Lung (tissue), 12 donors: ENCODE measurements around the gene MVB12B. TPM values are rescaled to one million over a fixed set of nuclear protein-coding genes. Genes with fewer than 3 reads are reported as not detected.

ENCODE experiments used
- ATAC-seq: fragments of 200-7000 bp; cut with Tn5 transposase; one replicate; pipeline ENCODE4 v1.9.1; 2020; ENCODE audit warnings: moderate number of reproducible peaks; ENCODE audit not compliant: insufficient read depth, low FRiP score
- DNase-seq, 3 donors: peaks; one replicate each; pipeline ENCODE4 v3.0.0-alpha.2; 2013 to 2017
- H3K27ac ChIP-seq, 2 donors: one replicate each; pipeline ENCODE4 v1.5.1; 2013; ENCODE audit warnings: mild to moderate bottlenecking in 2 of 2, moderate library complexity in 2 of 2, control low read depth in 1 of 2, inconsistent platforms in 1 of 2, low read depth in 1 of 2, low read length in 1 of 2
- H3K27me3 ChIP-seq, 3 donors: one replicate each; pipeline ENCODE4 v1.5.1; 2013; ENCODE audit warnings: low read length in 2 of 3; ENCODE audit not compliant: control insufficient read depth in 3 of 3, insufficient read depth in 3 of 3
- H3K36me3 ChIP-seq, 4 donors: one replicate each; pipeline ENCODE4 v1.5.1; 2013; ENCODE audit warnings: low read length in 4 of 4, mild to moderate bottlenecking in 1 of 4, moderate library complexity in 1 of 4; ENCODE audit not compliant: control insufficient read depth in 4 of 4, insufficient read depth in 4 of 4
- H3K4me1 ChIP-seq, 5 donors: one replicate each; pipeline ENCODE4 v1.5.1; 2013; ENCODE audit warnings: low read length in 5 of 5, mild to moderate bottlenecking in 2 of 5, moderate library complexity in 1 of 5; ENCODE audit not compliant: control insufficient read depth in 5 of 5, insufficient read depth in 5 of 5
- H3K4me3 ChIP-seq: one replicate; pipeline ENCODE4 v1.5.1; 2013; ENCODE audit warnings: mild to moderate bottlenecking, control low read depth, moderate library complexity
- H3K9ac ChIP-seq, 2 donors: one replicate each; pipeline ENCODE4 v1.5.1; 2013; ENCODE audit warnings: low read length in 2 of 2, control low read depth in 1 of 2; ENCODE audit not compliant: insufficient read depth in 1 of 2
- H3K9me3 ChIP-seq, 4 donors: one replicate each; pipeline ENCODE4 v1.5.1; 2013; ENCODE audit warnings: low read length in 3 of 4, mild to moderate bottlenecking in 1 of 4, moderate library complexity in 1 of 4; ENCODE audit not compliant: control insufficient read depth in 4 of 4, insufficient read depth in 3 of 4
- WGBS, 2 donors: extraction: QIAGEN DNeasy Blood & Tissue Kit; methylation state at CpG; one replicate each; pipeline ENCODE4 v1.1.7; 2013; 5-methylcytosine and 5-hydroxymethylcytosine counted together
- polyA plus RNA-seq, 2 donors: library from polyadenylated mRNA; stranded (reverse); fragments of 200-250 nt; gene quantifications; one replicate each; pipeline ENCODE4 v1.2.1, GENCODE V29; 2013
- total RNA-seq, 2 donors: library from RNA; depleted of rRNA in 1 of 2; stranded (reverse); fragments of >200 nt in 1 of 2; gene quantifications; one replicate each; pipeline ENCODE4 v1.2.1, GENCODE V29; 2014 to 2021
- TF ChIP-seq, protein P1 (sequence below): IDR thresholded peaks from 2 replicates; pipeline ENCODE4 v1.5.1; 2012; ENCODE audit warnings: mild to moderate bottlenecking; ENCODE audit errors: control extremely low read depth, extremely low read depth
- donor health status: control.
- donor health status: control.
- donor health status: Bipolar disorder and iron deficiency.
- donor health status: healthy.
- donor health status: DM: yes; HTN: yes; CAD: no.

Gene MVB12B
- total and polyA plus RNA-seq, 4 donors: 9.5 to 33.6 (median 16.5) TPM

DNA sequence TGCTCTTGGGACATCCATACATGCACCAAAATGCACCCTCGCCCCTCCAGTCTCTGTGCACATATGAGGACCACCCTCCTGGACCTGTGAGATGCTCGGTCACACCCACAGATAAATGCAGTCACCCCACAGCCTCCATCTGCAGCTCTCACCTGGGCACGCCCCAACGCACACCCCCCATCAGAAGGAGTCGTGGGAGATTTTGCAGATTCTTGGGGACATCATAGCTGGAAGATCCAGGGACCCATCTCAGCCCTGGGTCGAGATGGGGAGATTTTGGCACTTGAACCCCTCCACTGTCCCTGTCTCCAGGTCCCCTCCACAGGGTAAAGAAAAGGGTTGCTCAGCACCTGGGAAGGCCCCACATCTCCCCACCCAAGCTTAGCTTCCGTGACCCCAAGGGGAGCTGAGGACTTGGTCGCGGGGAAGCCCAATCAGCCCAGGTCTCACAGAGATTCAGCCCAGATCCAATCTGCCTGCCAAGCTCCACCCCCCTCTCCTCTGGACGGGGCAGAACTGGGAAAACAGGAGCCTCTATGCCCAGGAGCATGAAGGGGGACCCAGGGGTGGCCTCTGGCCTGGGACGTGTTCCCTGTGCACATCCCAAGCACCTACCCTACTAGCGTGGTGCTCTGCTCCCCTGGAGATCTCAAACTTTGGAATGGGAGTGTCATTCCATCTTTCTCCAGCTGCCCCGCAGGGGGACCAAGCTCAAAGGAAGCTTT lies 197.9 kb downstream of the MVB12B start:
- ATAC-seq (no peak), DNase-seq (no peak)
- no peak overlapping the region for H3K27ac ChIP-seq

GRCh38 chr9:126526218-126527108 lies 199.8 kb downstream of the MVB12B start:
- Histone ChIP-seq H3K27me3 (peaks cover 2 to 17% (median 4%) of the 10 kb centered on the region in 3 donors), H3K9me3 (no peaks in the 10 kb centered on the region), H3K36me3 (no peaks in the 10 kb centered on the region), H3K9ac (no peak overlapping the region), H3K27ac (no peak overlapping the region), H3K4me3 (no peak overlapping the region), H3K4me1 (peaks cover 0 to 11% (median 0%) of the 10 kb centered on the region in 5 donors)
- TF ChIP-seq, protein P1, sequence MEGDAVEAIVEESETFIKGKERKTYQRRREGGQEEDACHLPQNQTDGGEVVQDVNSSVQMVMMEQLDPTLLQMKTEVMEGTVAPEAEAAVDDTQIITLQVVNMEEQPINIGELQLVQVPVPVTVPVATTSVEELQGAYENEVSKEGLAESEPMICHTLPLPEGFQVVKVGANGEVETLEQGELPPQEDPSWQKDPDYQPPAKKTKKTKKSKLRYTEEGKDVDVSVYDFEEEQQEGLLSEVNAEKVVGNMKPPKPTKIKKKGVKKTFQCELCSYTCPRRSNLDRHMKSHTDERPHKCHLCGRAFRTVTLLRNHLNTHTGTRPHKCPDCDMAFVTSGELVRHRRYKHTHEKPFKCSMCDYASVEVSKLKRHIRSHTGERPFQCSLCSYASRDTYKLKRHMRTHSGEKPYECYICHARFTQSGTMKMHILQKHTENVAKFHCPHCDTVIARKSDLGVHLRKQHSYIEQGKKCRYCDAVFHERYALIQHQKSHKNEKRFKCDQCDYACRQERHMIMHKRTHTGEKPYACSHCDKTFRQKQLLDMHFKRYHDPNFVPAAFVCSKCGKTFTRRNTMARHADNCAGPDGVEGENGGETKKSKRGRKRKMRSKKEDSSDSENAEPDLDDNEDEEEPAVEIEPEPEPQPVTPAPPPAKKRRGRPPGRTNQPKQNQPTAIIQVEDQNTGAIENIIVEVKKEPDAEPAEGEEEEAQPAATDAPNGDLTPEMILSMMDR: no peak
- ATAC-seq: no peak
- DNase-seq: no peak
- WGBS, 2 donors: 71 to 76% methylated on average over 19 of the region's 19 CpGs

More for the DNA sequence above, 197.9 kb downstream of the MVB12B start:
- no peak overlapping the region for H3K9ac ChIP-seq
- H3K27me3 ChIP-seq: peaks cover 4 to 34% (median 11%) of the 10 kb centered on the region in 3 donors
- H3K4me1 ChIP-seq: peaks cover 0 to 14% (median 0%) of the 10 kb centered on the region in 5 donors
- TF ChIP-seq, protein P1: no peak
- no peaks in the 10 kb centered on the region for H3K36me3 ChIP-seq
- H3K9me3 ChIP-seq: no peaks in the 10 kb centered on the region
- no peak overlapping the region for H3K4me3 ChIP-seq
- 82 to 86% methylated on average over 13 of the region's 13 CpGs for WGBS, 2 donors

DNA sequence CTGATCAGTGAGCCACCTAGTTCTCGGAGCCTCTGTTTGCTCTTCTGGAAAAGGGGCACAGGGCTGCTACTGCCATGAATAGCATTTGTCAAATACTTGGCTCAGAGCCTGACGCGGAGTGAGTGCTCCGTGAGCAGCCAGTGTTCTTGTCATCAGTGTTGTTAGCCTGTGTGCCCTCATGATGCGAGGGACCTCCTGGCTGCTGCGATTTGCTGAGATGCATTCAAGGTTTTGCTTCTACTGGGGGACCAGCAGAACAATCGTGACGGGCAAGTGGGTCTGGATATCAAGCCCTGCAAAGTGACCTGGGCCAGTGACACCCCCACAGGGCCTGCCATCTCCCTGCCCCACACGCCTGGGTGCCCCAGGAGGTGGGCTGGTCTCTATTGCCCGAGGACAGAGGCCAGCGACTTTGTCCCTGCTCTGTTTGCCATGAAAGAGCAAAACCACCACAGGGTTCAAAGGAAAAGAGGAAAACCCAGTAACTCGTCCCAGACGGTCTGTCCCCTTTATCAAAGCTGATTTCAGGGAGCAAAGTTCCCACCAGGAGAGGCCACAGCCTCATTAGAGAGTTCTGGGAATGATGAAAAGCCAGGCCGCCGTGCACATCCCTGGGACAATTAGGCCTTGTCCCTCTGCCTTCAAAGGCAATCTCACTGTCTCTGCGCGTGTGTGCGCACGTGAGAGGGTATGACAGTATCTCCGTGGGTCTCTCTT lies 200.6 kb downstream of the MVB12B start:
- no peak overlapping the region for H3K4me3 ChIP-seq
- DNase-seq: no peak
- WGBS, 2 donors: 91 to 92% methylated on average over 20 of the region's 20 CpGs
- no peak overlapping the region for H3K27ac ChIP-seq
- H3K4me1 ChIP-seq: peaks cover 0 to 15% (median 0%) of the 10 kb centered on the region in 5 donors
- TF ChIP-seq, protein P1: no peak
- H3K9me3 ChIP-seq: no peaks in the 10 kb centered on the region
- H3K36me3 ChIP-seq: no peaks in the 10 kb centered on the region
- ATAC-seq: no peak
- H3K27me3 ChIP-seq: peaks cover 0 to 16% (median 2%) of the 10 kb centered on the region in 3 donors
- H3K9ac ChIP-seq: no peak overlapping the region
